CD4-positive, CD25-positive, alpha-beta regulatory T cell (primary cell): ENCODE measurements around the gene ACOT12. TPM values are rescaled to one million over a fixed set of nuclear protein-coding genes. Genes with fewer than 3 reads are reported as not detected.
A peak's percentile ranks its signal among the peaks of the same experiment; 100 is the strongest.

ENCODE experiments used
- ATAC-seq, 2 donors: fragments of 150-1000 bp; cut with Tn5 transposase; one replicate each; pipeline ENCODE4 v1.10.0; 2021; ENCODE audit warnings: low read depth in 2 of 2, moderate number of reproducible peaks in 2 of 2, moderate library complexity in 1 of 2
- DNase-seq, 3 donors: peaks; one replicate each; pipeline versions ENCODE4 v3.0.0 to v3.0.0-alpha.2; 2012 to 2022; ENCODE audit warnings: mixed read lengths in 1 of 3
- H3K27ac ChIP-seq: one replicate; pipeline ENCODE4 v1.7.0; 2013; ENCODE audit warnings: mild to moderate bottlenecking, low read length; ENCODE audit not compliant: insufficient read depth, poor library complexity, severe bottlenecking
- H3K27me3 ChIP-seq: one replicate; pipeline ENCODE4 v1.7.0; 2013; ENCODE audit warnings: low read length; ENCODE audit not compliant: control insufficient read depth, insufficient read depth
- H3K36me3 ChIP-seq: one replicate; pipeline ENCODE4 v1.7.0; 2013; ENCODE audit warnings: mild to moderate bottlenecking, low read length, moderate library complexity; ENCODE audit not compliant: control insufficient read depth, insufficient read depth
- H3K4me1 ChIP-seq: 2 replicates; pipeline ENCODE4 v1.7.0; 2013; ENCODE audit warnings: mild to moderate bottlenecking, low read length; ENCODE audit not compliant: insufficient read depth, control insufficient read depth, poor library complexity, severe bottlenecking
- H3K4me3 ChIP-seq: one replicate; pipeline ENCODE4 v1.7.0; 2013; ENCODE audit warnings: low read depth, mild to moderate bottlenecking, low read length, moderate library complexity
- H3K9me3 ChIP-seq, 2 experiments: 1 replicate in 1 of 2; 2 replicates in 1 of 2; pipeline ENCODE4 v1.7.0; 2013; ENCODE audit warnings: low read length in 2 of 2, mild to moderate bottlenecking in 1 of 2, moderate library complexity in 1 of 2; ENCODE audit not compliant: control insufficient read depth in 2 of 2
- H3K27ac Mint-ChIP-seq, 3 donors: one replicate each; pipeline ENCODE4 v1.8.0; 2020 to 2022; ENCODE audit warnings: mild to moderate bottlenecking in 3 of 3, mixed read lengths in 3 of 3, moderate library complexity in 2 of 3
- H3K27me3 Mint-ChIP-seq: one replicate; pipeline ENCODE4 v1.8.0; 2022; ENCODE audit warnings: mild to moderate bottlenecking, mixed read lengths
- H3K36me3 Mint-ChIP-seq: one replicate; pipeline ENCODE4 v1.8.0; 2020; ENCODE audit warnings: mixed read lengths
- H3K4me1 Mint-ChIP-seq, 4 donors: one replicate each; pipeline ENCODE4 v1.8.0; 2020 to 2022; ENCODE audit warnings: mixed read lengths in 4 of 4, mild to moderate bottlenecking in 1 of 4
- H3K4me3 Mint-ChIP-seq, 4 donors: one replicate each; pipeline ENCODE4 v1.8.0; 2020 to 2022; ENCODE audit warnings: mild to moderate bottlenecking in 4 of 4, mixed read lengths in 4 of 4, moderate library complexity in 3 of 4
- H3K9me3 Mint-ChIP-seq, 7 donors: one replicate each; pipeline ENCODE4 v1.8.0; 2020 to 2022; ENCODE audit warnings: mixed read lengths in 7 of 7, mild to moderate bottlenecking in 3 of 7, moderate library complexity in 2 of 7
- polyA plus RNA-seq, 4 donors: library from polyadenylated mRNA; unstranded; fragments of 300-500 nt; fragmentation: Illumina TruSeq; gene quantifications; one replicate each; pipeline ENCODE4 v1.2.3, GENCODE V29; 2021
- total RNA-seq: library from RNA; stranded (reverse); gene quantifications from one replicate; pipeline ENCODE4 v1.2.3, GENCODE V29; 2022

The ACOT12 gene
- total and polyA plus RNA-seq, 5 donors from 2014 or later, result not detected

GRCh38 chr5:81355291-81356251 lies 38.4 kb downstream of the ACOT12 start:
- peaks cover 0 to 2% (median 0%) of the 10 kb centered on the region in 7 donors for H3K9me3 Mint-ChIP-seq
- Histone ChIP-seq H3K9me3 (no peaks in the 10 kb centered on the region), H3K27me3 (peaks cover 2% of the 10 kb centered on the region), H3K27ac (no peak overlapping the region), H3K4me3 (no peak overlapping the region), H3K4me1 (no peaks in the 10 kb centered on the region), H3K36me3 (no peaks in the 10 kb centered on the region)
- H3K27me3 Mint-ChIP-seq, result peaks cover 2% of the 10 kb centered on the region
- no peak for DNase-seq
- ATAC-seq, result no peak
- no peaks in the 10 kb centered on the region for H3K4me1 Mint-ChIP-seq
- H3K27ac Mint-ChIP-seq, result no peak overlapping the region
- H3K36me3 Mint-ChIP-seq, result no peaks in the 10 kb centered on the region
- H3K4me3 Mint-ChIP-seq, result no peak overlapping the region

GRCh38 chr5:81354093-81354492 lies 39.8 kb downstream of the ACOT12 start:
- Histone ChIP-seq H3K9me3 (no peaks in the 10 kb centered on the region), H3K27ac (no peak overlapping the region), H3K4me3 (no peak overlapping the region), H3K27me3 (peaks cover 2% of the 10 kb centered on the region), H3K36me3 (no peaks in the 10 kb centered on the region), H3K4me1 (no peaks in the 10 kb centered on the region)
- Mint-ChIP-seq H3K36me3 (no peaks in the 10 kb centered on the region), H3K9me3 (peaks cover 0 to 2% (median 0%) of the 10 kb centered on the region in 7 donors), H3K27ac (no peak overlapping the region), H3K4me3 (no peak overlapping the region), H3K27me3 (peaks cover 10% of the 10 kb centered on the region), H3K4me1 (no peaks in the 10 kb centered on the region)
- no peak for DNase-seq
- no peak for ATAC-seq

GRCh38 chr5:81353189-81353588 lies 40.7 kb downstream of the ACOT12 start:
- Mint-ChIP-seq H3K4me1 (no peaks in the 10 kb centered on the region), H3K36me3 (no peaks in the 10 kb centered on the region), H3K27me3 (peaks cover 10% of the 10 kb centered on the region), H3K27ac (no peak overlapping the region), H3K4me3 (no peak overlapping the region), H3K9me3 (peaks cover 0 to 2% (median 0%) of the 10 kb centered on the region in 7 donors)
- H3K4me3 ChIP-seq, result no peak overlapping the region
- no peaks in the 10 kb centered on the region for H3K9me3 ChIP-seq
- no peaks in the 10 kb centered on the region for H3K36me3 ChIP-seq
- no peaks in the 10 kb centered on the region for H3K4me1 ChIP-seq
- DNase-seq (no peak), ATAC-seq (no peak)
- peaks cover 2% of the 10 kb centered on the region for H3K27me3 ChIP-seq
- H3K27ac ChIP-seq, result no peak overlapping the region

DNA sequence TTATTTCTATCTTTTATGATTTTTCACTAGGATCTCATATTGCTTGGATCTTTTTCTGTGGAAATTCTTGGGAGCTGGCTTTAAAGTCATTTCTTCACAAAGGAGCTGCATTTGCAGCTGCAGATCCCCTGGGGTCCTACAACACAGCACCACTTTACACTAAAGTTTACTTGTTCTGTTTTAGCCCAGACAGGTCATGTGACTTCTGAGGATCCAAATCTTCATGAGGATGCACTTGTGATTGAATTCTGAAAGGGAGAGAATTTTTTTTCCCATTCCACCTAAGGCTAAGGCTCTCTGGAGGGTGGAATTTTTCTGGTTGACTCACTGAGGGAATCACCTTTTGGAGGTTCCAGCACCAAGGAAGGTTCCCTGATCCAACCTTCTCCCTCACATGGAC lies 43.4 kb downstream of the ACOT12 start:
- Histone ChIP-seq H3K27me3 (no peaks in the 10 kb centered on the region), H3K4me3 (no peak overlapping the region), H3K9me3 (no peaks in the 10 kb centered on the region), H3K27ac (no peak overlapping the region), H3K36me3 (no peaks in the 10 kb centered on the region), H3K4me1 (no peaks in the 10 kb centered on the region)
- ATAC-seq (no peak), DNase-seq (no peak)
- Mint-ChIP-seq H3K36me3 (no peaks in the 10 kb centered on the region), H3K9me3 (peaks cover 0 to 3% (median 0%) of the 10 kb centered on the region in 7 donors), H3K27ac (no peak overlapping the region), H3K4me1 (no peaks in the 10 kb centered on the region), H3K27me3 (peaks cover 22% of the 10 kb centered on the region), H3K4me3 (no peak overlapping the region)

DNA sequence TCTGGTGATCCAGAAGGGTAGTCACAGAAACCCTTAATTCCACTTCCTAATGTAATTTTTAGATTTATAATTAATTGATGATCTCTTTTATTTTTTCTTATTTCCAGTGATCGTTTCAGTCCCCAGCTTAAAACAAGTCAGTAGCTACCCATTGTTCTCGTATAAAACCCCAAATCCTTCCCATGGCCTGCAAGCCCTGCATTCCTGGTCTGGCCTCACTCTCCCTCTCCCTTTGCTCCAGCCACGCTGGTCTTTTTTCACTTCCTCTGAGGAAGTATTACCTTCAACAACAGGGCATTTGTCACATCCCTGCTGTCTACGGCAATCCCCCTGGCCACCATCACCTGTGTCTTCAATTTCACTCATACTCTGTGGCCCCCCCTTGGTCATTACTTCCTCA lies 44.8 kb downstream of the ACOT12 start:
- Histone ChIP-seq H3K4me1 (no peaks in the 10 kb centered on the region), H3K4me3 (no peak overlapping the region), H3K9me3 (no peaks in the 10 kb centered on the region), H3K36me3 (no peaks in the 10 kb centered on the region), H3K27me3 (no peaks in the 10 kb centered on the region), H3K27ac (no peak overlapping the region)
- Mint-ChIP-seq H3K9me3 (peaks cover 0 to 3% (median 0%) of the 10 kb centered on the region in 7 donors), H3K36me3 (no peaks in the 10 kb centered on the region), H3K27me3 (peaks cover 22% of the 10 kb centered on the region), H3K27ac (peak overlapping the region in 1 of 3 donors; percentile 15), H3K4me1 (no peaks in the 10 kb centered on the region), H3K4me3 (no peak overlapping the region)
- no peak for ATAC-seq
- DNase-seq, result no peak

GRCh38 chr5:81345411-81346003 lies 48.4 kb downstream of the ACOT12 start:
- Mint-ChIP-seq H3K4me1 (no peaks in the 10 kb centered on the region), H3K27ac (no peak overlapping the region)
- ATAC-seq, result no peak

GRCh38 chr5:81344736-81345135 lies 49.2 kb downstream of the ACOT12 start:
- Histone ChIP-seq H3K9me3 (no peaks in the 10 kb centered on the region), H3K36me3 (no peaks in the 10 kb centered on the region), H3K4me3 (no peak overlapping the region), H3K27ac (no peak overlapping the region), H3K27me3 (peaks cover 4% of the 10 kb centered on the region), H3K4me1 (no peaks in the 10 kb centered on the region)
- H3K4me3 Mint-ChIP-seq, result no peak overlapping the region
- DNase-seq, result no peak
- H3K27me3 Mint-ChIP-seq, result peaks cover 18% of the 10 kb centered on the region
- H3K4me1 Mint-ChIP-seq, result no peaks in the 10 kb centered on the region
- peaks cover 0 to 3% (median 0%) of the 10 kb centered on the region in 7 donors for H3K9me3 Mint-ChIP-seq
- ATAC-seq, result no peak
- H3K36me3 Mint-ChIP-seq, result no peaks in the 10 kb centered on the region
- H3K27ac Mint-ChIP-seq, result no peak overlapping the region

More at GRCh38 chr5:81345411-81346003, 48.4 kb downstream of the ACOT12 start:
- H3K27ac ChIP-seq, result no peak overlapping the region
- H3K27me3 ChIP-seq, result peaks cover 4% of the 10 kb centered on the region
- no peaks in the 10 kb centered on the region for H3K9me3 ChIP-seq
- Mint-ChIP-seq H3K36me3 (no peaks in the 10 kb centered on the region), H3K27me3 (peaks cover 22% of the 10 kb centered on the region), H3K9me3 (peaks cover 0 to 3% (median 0%) of the 10 kb centered on the region in 7 donors), H3K4me3 (no peak overlapping the region)
- H3K4me3 ChIP-seq, result no peak overlapping the region
- DNase-seq, result no peak
- no peaks in the 10 kb centered on the region for H3K36me3 ChIP-seq
- H3K4me1 ChIP-seq, result no peaks in the 10 kb centered on the region
